H9 (cell line): ENCODE results near the gene JAK1. TPM values are rescaled to one million over a fixed set of nuclear protein-coding genes. Genes with fewer than 3 reads are reported as not detected.

ENCODE experiments used
- DNase-seq: peaks from one replicate; pipeline ENCODE4 v3.0.0-alpha.2; 2017
- H2AFZ ChIP-seq: one replicate; pipeline ENCODE4 v1.6.1; 2013; ENCODE audit warnings: mild to moderate bottlenecking, low read length, control low read depth, moderate library complexity
- H2AK5ac ChIP-seq: 2 replicates; pipeline ENCODE4 v1.6.1; 2013; ENCODE audit warnings: low read length, control low read depth, mixed read lengths; ENCODE audit not compliant: insufficient read length
- H2BK120ac ChIP-seq: one replicate; pipeline ENCODE4 v1.6.1; 2013; ENCODE audit warnings: low read depth, mild to moderate bottlenecking, low read length, control low read depth, inconsistent platforms; ENCODE audit not compliant: poor library complexity, severe bottlenecking
- H2BK12ac ChIP-seq: 2 replicates; pipeline ENCODE4 v1.6.1; 2013; ENCODE audit warnings: low read length, control low read depth, mixed read lengths, low read depth; ENCODE audit not compliant: insufficient read length
- H2BK15ac ChIP-seq: 2 replicates; pipeline ENCODE4 v1.6.1; 2013; ENCODE audit warnings: low read depth, low read length, control low read depth
- H2BK20ac ChIP-seq: one replicate; pipeline ENCODE4 v1.6.1; 2013; ENCODE audit warnings: low read depth, mild to moderate bottlenecking, low read length, control low read depth, inconsistent platforms; ENCODE audit not compliant: poor library complexity, severe bottlenecking
- H2BK5ac ChIP-seq: 2 replicates; pipeline ENCODE4 v1.6.1; 2013; ENCODE audit warnings: low read length, control low read depth, mixed read lengths; ENCODE audit not compliant: insufficient read length
- H3K14ac ChIP-seq: 2 replicates; pipeline ENCODE4 v1.6.1; 2013; ENCODE audit warnings: low read length, control low read depth; ENCODE audit not compliant: insufficient read depth
- H3K18ac ChIP-seq: 2 replicates; pipeline ENCODE4 v1.6.1; 2013; ENCODE audit warnings: low read depth, mild to moderate bottlenecking, mixed read lengths, low read length, control low read depth; ENCODE audit not compliant: insufficient read length
- H3K23ac ChIP-seq: 2 replicates; pipeline ENCODE4 v1.6.1; 2013; ENCODE audit warnings: low read length, control low read depth, mixed read lengths, low read depth; ENCODE audit not compliant: insufficient read length
- H3K23me2 ChIP-seq: 2 replicates; pipeline ENCODE4 v1.6.1; 2013; ENCODE audit warnings: low read depth, mild to moderate bottlenecking, mixed read lengths, low read length, control low read depth; ENCODE audit not compliant: insufficient read length, poor library complexity, severe bottlenecking
- H3K27ac ChIP-seq: 2 replicates; pipeline ENCODE4 v1.5.1; 2013; ENCODE audit warnings: low read length, control low read depth, mixed read lengths, low read depth; ENCODE audit not compliant: insufficient read length
- H3K27me3 ChIP-seq: 2 replicates; pipeline ENCODE4 v1.6.1; 2013; ENCODE audit warnings: low read length, control low read depth, inconsistent platforms; ENCODE audit not compliant: insufficient read depth
- H3K4ac ChIP-seq: 2 replicates; pipeline ENCODE4 v1.6.1; 2013; ENCODE audit warnings: low read depth, mild to moderate bottlenecking, control low read depth, inconsistent platforms, low read length, moderate library complexity
- H3K4me1 ChIP-seq: 2 replicates; pipeline ENCODE4 v1.6.1; 2013; ENCODE audit warnings: low read length, control low read depth, inconsistent platforms; ENCODE audit not compliant: insufficient read depth
- H3K4me2 ChIP-seq: 2 replicates; pipeline ENCODE4 v1.6.1; 2013; ENCODE audit warnings: low read length, control low read depth, mixed read lengths; ENCODE audit not compliant: insufficient read length, insufficient read depth
- H3K56ac ChIP-seq: 2 replicates; pipeline ENCODE4 v1.6.1; 2013; ENCODE audit warnings: low read depth, mild to moderate bottlenecking, mixed read lengths, low read length, control low read depth; ENCODE audit not compliant: insufficient read length
- H3K79me1 ChIP-seq: 2 replicates; pipeline ENCODE4 v1.6.1; 2013; ENCODE audit warnings: low read depth, mild to moderate bottlenecking, moderate library complexity, low read length, control low read depth, inconsistent platforms; ENCODE audit not compliant: insufficient read depth, poor library complexity, severe bottlenecking
- H3K79me2 ChIP-seq: 2 replicates; pipeline ENCODE4 v1.6.1; 2013; ENCODE audit warnings: low read length, control low read depth, inconsistent platforms; ENCODE audit not compliant: insufficient read depth
- H3K9ac ChIP-seq: 2 replicates; pipeline ENCODE4 v1.6.1; 2013; ENCODE audit warnings: low read length, control low read depth, mixed read lengths; ENCODE audit not compliant: insufficient read length; ENCODE audit errors: extremely low read depth
- H3K9me3 ChIP-seq: one replicate; pipeline ENCODE4 v1.6.1; 2013; ENCODE audit warnings: low read depth, low read length, inconsistent platforms; ENCODE audit not compliant: control insufficient read depth
- H3T11ph ChIP-seq: one replicate; pipeline ENCODE4 v1.6.1; 2013; ENCODE audit warnings: mild to moderate bottlenecking, low read length, control low read depth, inconsistent platforms
- H4K20me1 ChIP-seq: one replicate; pipeline ENCODE4 v1.6.1; 2013; ENCODE audit not compliant: control insufficient read depth, insufficient read length, insufficient read depth
- H4K5ac ChIP-seq: 2 replicates; pipeline ENCODE4 v1.6.1; 2013; ENCODE audit warnings: low read depth, mild to moderate bottlenecking, mixed read lengths, low read length, control low read depth; ENCODE audit not compliant: insufficient read length
- H4K8ac ChIP-seq: replicated peaks from 2 replicates; pipeline ENCODE4 v1.6.1; 2013; ENCODE audit warnings: low read length, control low read depth, mixed read lengths, low read depth; ENCODE audit not compliant: insufficient read length
- H4K91ac ChIP-seq: 2 replicates; pipeline ENCODE4 v1.6.1; 2013; ENCODE audit warnings: low read depth, mild to moderate bottlenecking, moderate library complexity, mixed read lengths, low read length, control low read depth; ENCODE audit not compliant: insufficient read length
- H3K27ac Mint-ChIP-seq, 3 experiments: 2 replicates in 2 of 3; 3 replicates in 1 of 3; pipeline ENCODE4 v1.8.0; 2020 to 2021; ENCODE audit warnings: mixed read lengths in 3 of 3, mild to moderate bottlenecking in 1 of 3, moderate library complexity in 1 of 3
- H3K27me3 Mint-ChIP-seq: 2 replicates; pipeline ENCODE4 v1.8.0; 2021; ENCODE audit warnings: low read depth, mild to moderate bottlenecking, moderate library complexity, mixed read lengths
- H3K36me3 Mint-ChIP-seq, 3 experiments: 2 replicates in 2 of 3; 3 replicates in 1 of 3; pipeline ENCODE4 v1.8.0; 2020 to 2021; ENCODE audit warnings: low read depth in 3 of 3, mixed read lengths in 3 of 3; ENCODE audit not compliant: insufficient read depth in 1 of 3
- H3K4me1 Mint-ChIP-seq, 2 experiments: 2 replicates each; pipeline ENCODE4 v1.8.0; 2020; ENCODE audit warnings: mixed read lengths in 2 of 2
- H3K4me3 Mint-ChIP-seq, 2 experiments: 2 replicates in 1 of 2; 3 replicates in 1 of 2; pipeline ENCODE4 v1.8.0; 2020 to 2021; ENCODE audit warnings: mild to moderate bottlenecking in 2 of 2, mixed read lengths in 2 of 2, moderate library complexity in 1 of 2
- H3K9me3 Mint-ChIP-seq, 2 experiments: 2 replicates in 1 of 2; 3 replicates in 1 of 2; pipeline ENCODE4 v1.8.0; 2020; ENCODE audit warnings: mild to moderate bottlenecking in 2 of 2, mixed read lengths in 2 of 2, moderate library complexity in 1 of 2
- CTCF ChIP-seq: fragments of 200-600 bp; sonication (generic); conservative IDR thresholded peaks from 3 replicates; pipeline ENCODE4 v1.8.0; 2021; ENCODE audit warnings: antibody characterized with exemption, mild to moderate bottlenecking
- total RNA-seq: library from RNA; stranded (reverse); gene quantifications from 2 replicates; pipeline ENCODE4 v1.2.1, GENCODE V29; 2021

The JAK1 gene
- total RNA-seq, 1 experiment from 2014 or later = 12.8 TPM

GRCh38 chr1:64929221-64929620, 37.1 kb downstream of the JAK1 start:
- Histone ChIP-seq H3K79me2 (peaks cover 5% of the 10 kb centered on the region; the same call in 1 of the 2 replicates), H2AFZ (no peak overlapping the region), H2BK12ac (no peak overlapping the region), H3K9me3 (no peaks in the 10 kb centered on the region), H3K23me2 (no peaks in the 10 kb centered on the region), H4K20me1 (no peaks in the 10 kb centered on the region), H4K5ac (no peak overlapping the region), H3K79me1 (no peaks in the 10 kb centered on the region), H2BK20ac (no peak overlapping the region), H4K91ac (no peak overlapping the region), H3K4ac (no peak overlapping the region), H3K4me2 (no peak overlapping the region), H3T11ph (no peak overlapping the region), H3K56ac (no peak overlapping the region), H2BK15ac (no peak overlapping the region), H3K27me3 (no peaks in the 10 kb centered on the region), H3K9ac (no peak overlapping the region), H2BK5ac (no peak overlapping the region), H3K27ac (no peak overlapping the region), H2AK5ac (no peak overlapping the region), H3K18ac (no peak overlapping the region), H2BK120ac (no peak overlapping the region), H3K4me1 (peaks cover 9% of the 10 kb centered on the region; the same call in 1 of the 2 replicates), H4K8ac (no peak overlapping the region), H3K23ac (no peak overlapping the region), H3K14ac (no peak overlapping the region)
- no peak for DNase-seq
- Mint-ChIP-seq H3K4me3 (no peak overlapping the region), H3K27me3 (no peaks in the 10 kb centered on the region), H3K4me1 (peaks cover 34% of the 10 kb centered on the region in 2 experiments), H3K9me3 (peaks cover 0 to 9% of the 10 kb centered on the region in 2 experiments; a peak in 3 of 5 replicates), H3K36me3 (peaks cover 0 to 4% (median 4%) of the 10 kb centered on the region in 3 experiments; a peak in 3 of 7 replicates), H3K27ac (no peak overlapping the region)
- no peak for TF ChIP-seq CTCF
